HG03108 (cell line): ENCODE results near the gene PBX4.
"Not testable (repeated sequence)": the region's sequence is repeated elsewhere in the genome, so short reads cannot be mapped to it uniquely, and the experiment has no call there.

ENCODE experiments used
- ATAC-seq: cut with Tn5 transposase; IDR thresholded peaks from one replicate; pipeline ENCODE4 v1.9.1; 2021; ENCODE audit warnings: moderate library complexity; ENCODE audit not compliant: unreplicated experiment

Gene PBX4, protein sequence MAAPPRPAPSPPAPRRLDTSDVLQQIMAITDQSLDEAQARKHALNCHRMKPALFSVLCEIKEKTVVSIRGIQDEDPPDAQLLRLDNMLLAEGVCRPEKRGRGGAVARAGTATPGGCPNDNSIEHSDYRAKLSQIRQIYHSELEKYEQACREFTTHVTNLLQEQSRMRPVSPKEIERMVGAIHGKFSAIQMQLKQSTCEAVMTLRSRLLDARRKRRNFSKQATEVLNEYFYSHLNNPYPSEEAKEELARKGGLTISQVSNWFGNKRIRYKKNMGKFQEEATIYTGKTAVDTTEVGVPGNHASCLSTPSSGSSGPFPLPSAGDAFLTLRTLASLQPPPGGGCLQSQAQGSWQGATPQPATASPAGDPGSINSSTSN

DNA sequence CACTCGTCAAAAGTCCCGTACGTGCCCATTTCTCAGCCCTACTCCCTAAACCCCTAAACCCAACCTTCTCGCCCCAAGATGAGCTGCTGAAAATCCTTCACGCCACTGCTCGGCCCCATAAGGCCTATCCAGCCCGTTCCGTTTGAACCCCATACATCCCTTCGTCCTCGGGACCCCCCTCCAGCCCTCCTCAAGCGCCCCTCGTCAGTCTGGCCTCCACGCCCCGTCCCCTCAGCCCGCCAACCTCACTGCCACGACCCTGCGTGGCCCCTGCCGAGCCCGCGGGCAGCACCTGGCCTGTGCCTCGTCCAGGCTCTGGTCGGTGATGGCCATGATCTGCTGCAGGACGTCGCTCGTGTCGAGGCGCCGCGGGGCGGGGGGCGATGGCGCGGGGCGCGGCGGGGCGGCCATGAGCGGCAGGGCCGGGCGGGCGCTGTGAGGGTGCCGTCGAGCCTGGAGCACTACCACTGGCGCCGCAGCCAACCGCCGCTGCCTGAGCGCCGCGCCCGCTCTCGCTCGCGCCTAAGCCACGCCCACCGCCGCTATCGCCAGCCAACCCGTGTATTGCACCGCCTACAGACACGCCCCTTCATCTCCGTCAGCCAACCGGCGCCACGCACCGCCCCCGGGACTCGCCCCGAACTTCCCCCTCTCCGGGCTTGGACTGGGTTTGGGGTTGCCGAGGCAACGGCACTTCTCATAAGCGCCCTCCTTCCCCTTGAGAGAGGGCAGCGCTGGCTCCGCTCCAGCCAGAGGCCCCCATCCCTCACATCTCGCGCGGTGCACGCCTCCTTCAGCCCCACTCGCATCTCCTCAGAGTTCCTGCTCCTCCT is at the start of gene PBX4:
PBX4 (minus strand) TSS at position 469 of the 833 bp plus-strand sequence; CDS start at position 411, 58 bp downstream.
- ATAC-seq, result peak; percentile 94

DNA sequence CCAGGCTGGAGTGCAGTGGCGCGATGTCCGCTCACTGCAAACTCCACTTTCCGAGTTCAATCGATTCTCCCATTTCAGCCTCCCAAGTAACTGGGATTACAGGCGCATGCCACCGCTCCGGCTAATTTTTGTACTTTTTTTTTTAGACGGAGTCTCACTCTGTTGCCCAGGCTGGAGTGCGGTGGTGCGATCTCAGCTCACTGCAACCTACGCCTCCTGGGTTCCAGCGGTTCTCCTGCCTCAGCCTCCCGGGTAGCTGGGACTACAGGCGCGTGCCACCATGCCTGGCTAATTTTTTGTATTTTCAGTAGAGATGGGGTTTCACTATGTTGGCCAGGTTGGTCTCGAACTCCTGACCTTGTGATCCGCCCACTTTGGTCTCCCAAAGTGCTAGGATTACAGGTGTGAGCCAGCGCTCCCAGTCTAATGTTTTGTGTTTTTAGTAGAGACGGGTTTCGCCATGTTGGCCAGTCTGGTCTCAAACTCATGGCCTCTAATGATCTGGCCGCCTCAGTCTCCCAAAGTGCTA is 47.0 kb upstream of the PBX4 start:
- ATAC-seq, result not testable (repeated sequence)

DNA sequence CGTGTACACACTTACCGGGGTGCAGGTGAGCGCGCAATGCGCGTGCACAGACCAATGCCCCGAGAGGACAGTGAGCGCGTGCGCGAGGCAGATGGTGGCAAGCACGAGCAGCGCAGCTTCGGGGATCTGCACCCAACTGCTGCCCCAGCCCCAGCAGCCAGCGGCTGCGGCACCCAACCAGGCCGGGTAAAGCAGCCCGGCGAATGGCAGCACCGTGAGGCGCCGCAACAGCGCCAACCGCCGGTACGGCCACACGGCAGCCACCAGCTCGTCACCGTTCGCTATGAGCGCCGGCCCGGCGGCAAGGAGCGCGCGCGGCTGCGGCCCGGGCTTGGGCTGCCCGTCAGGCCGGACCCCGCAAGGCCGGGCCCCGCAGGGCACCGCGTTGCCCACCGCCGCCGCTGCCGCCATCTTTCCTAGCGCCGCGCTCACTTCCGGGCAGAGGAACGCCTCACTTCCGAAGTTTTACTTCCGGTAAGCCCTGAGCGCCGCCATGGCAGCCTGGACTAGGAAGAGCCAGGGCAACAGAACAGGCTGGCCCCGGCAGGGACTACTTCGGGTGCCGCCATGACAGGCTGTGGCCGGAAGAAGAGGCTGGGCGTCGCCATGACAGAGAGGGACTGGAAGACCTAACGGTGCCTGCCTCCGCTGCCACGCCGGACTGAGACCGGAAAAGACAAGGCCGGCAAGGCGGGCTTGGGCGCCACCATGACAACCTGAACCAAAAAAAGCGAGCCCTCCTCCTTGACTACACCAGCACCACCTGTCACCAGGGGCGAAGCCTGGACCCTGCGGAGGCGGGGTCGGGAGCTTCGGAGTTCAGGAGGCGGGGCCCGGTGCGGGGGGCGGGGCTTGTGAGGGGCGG is 45.0 kb upstream of the PBX4 start, which contains the start of gene ATP13A1:
ATP13A1 (minus strand) TSS at position 421 of the 865 bp plus-strand sequence; CDS start at position 411, 10 bp downstream.
- ATAC-seq, result peak; percentile 58

DNA sequence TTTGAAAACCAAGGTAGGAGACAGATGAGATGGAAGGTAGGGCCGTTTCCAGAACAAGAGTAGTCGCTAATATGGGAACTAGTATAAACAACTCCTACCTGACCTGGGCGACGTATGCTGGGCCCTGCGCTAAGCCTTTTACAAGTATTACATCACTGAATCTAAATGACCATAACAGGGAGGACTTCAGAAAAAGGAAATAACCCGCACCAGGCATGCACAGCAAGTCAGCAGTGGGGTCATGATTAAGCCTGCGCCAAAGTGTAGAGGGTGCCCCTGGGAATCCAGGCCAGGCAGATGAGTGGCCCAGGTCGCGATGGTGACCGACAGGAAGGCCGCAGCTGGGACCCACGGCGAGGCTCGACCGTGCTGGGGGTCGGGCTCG is 44.4 kb upstream of the PBX4 start:
- no peak for ATAC-seq

DNA sequence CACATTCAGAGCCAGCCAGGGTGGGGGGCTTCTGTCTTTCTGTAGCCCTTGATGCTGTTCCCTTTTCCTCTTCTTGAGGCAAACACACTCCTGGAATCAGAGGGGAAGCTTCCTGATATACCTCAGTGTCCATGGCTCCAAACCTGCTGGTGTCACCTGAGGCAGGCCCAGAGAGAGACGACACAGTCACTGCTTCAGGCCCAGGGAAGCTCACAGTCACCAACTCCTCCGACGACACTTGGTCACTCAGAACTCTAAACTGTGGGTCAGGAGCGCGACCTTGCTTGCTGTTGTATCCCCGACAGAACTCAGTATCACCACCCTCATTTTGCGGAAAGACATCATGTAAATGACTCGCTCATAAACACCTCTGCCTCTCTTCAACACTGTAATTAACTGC is 43.9 kb upstream of the PBX4 start:
- no peak for ATAC-seq

DNA sequence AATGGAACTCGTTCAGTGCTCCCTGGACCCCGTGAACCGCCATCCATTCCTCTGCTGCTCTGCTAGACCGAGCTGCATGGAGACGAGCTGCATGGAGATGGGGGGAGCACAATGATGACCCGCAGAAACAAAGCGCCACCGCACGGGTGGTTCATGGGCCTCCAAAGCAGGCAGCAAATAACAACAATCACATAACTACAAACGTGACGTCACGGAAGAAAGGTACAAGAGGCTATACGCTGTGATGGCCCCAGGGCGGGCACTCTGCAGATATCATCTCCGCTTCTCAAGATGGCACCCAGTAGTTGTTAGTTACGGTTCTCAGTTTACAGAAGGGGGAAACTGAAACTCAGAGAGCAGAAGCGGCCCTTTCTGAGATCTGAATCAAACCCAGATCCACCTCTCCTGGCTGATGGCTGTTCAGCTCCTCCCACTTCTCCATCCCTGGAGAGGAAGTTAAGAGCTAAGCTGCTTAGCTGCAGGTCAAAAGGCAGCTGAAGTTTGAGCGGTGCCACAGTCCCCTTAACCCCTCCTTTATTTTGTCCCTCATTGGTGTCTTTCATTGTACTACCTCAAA is 43.3 kb upstream of the PBX4 start:
- ATAC-seq, result peak; percentile 33

DNA sequence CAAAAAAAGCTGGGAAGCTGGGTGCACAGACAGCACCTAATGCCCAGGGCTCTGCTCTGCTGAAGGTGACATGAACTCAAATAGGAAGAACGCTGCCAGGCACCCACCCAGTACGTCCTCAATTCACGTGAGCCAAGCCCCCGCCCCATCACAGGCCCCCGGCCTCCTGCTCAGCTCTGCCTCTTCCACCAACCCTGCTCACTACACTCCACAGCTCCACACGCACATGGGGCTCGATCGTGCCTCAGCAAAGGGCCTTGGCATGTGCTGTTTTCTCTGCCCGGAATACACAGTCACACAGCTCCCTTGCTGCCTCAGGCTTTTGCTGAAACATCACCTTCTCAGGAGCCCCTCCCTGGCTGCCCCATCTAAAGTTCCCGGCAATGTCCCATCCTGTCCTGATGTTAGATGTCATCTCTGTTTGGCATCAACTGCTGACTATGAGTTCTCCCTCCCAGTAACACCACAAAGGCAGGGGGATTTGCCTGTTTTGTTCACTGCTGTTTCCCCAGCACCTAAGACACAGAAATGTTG is 42.7 kb upstream of the PBX4 start:
- ATAC-seq, result no peak

DNA sequence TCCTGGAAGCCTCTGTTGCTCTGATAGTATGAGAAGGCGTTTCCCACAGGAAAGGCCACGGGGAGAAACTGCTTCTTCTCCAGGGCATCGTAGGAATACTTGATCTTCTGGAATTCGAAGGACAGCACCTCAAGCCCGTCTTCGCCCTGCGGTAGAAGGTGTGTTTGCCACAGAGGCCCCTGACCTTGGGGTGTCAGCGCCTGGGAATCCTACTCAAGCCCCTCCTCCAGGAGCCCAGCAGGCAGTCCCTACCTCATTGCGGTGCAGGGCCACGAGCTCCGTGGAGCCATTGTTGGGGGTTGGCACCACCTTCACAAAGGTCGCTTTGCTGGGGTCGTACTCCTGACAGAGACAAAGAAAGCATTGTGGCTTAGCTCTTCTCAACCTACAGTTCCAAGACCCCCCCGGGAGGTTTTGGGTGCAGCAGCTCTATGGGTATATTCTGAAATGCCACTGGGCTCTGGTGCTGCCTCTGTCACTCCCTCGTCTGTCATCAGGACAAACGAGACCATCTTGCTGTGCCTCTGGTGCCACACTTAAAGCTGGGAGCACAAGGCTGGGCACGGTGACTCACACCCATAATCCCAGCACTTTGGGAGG is 41.3 kb upstream of the PBX4 start:
- no peak for ATAC-seq

DNA sequence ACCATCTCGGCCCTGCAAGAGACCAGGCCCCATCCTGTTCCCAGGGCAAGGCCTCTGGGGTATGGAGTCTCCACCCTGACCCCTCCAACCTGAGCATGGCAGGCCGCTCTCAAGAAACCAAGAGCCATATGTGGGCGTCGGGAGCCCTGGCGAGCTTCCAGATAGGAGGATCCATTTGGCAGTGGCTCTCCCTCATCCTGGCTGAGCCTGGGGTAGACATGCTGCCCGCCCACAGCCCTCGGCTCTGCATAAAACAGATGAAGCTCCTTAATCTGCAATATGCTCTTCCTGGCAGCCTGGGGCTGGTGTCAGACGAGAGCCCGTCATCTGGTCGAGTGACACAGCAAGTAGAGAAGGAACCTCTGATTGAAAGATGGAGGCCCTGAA is 38.9 kb upstream of the PBX4 start:
- no peak for ATAC-seq

DNA sequence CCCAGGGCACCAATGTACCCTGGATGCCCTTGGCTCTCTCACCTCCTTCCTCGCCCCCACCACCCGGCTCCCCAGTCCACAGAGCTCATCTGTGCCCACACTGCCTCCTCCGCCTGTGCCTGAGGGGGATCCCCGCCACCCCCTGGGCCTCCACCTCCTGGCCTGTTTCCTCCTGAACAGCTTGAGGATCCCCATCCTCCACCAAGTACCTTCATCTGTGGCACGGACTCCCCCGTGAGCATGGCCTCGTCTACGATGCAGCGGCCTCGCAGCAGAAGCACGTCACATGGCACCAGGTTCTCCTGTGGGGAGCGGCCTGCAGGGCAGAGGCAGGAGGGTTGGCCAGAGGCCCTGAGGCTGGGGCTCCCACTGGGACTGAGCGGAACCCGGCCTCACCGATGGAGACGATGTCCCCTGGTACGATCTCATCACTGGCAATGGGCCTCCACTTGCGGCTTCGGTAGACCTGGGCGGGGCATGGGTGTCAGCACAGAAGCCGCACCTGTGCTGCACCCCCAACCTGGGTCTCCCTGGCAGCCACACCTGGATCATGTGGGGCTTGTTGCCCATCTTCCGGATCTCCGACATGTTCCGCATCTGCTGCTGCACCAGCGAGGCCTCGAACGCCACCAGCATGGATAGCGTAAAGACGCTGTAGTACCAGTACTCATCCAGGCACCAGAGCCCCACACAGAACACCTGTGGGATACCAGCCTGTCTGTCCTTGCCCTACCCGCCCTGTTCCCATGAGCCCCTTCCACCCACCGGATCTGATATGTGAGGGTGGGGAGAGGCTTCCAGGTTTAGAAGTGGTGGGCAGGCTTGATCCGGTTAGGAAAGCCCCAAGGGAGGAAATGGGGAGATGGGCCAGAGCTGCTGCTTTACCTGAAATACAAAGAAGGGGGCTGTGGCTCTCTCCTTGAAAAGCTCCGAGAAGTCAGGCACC is 38.2 kb upstream of the PBX4 start:
- no peak for ATAC-seq

DNA sequence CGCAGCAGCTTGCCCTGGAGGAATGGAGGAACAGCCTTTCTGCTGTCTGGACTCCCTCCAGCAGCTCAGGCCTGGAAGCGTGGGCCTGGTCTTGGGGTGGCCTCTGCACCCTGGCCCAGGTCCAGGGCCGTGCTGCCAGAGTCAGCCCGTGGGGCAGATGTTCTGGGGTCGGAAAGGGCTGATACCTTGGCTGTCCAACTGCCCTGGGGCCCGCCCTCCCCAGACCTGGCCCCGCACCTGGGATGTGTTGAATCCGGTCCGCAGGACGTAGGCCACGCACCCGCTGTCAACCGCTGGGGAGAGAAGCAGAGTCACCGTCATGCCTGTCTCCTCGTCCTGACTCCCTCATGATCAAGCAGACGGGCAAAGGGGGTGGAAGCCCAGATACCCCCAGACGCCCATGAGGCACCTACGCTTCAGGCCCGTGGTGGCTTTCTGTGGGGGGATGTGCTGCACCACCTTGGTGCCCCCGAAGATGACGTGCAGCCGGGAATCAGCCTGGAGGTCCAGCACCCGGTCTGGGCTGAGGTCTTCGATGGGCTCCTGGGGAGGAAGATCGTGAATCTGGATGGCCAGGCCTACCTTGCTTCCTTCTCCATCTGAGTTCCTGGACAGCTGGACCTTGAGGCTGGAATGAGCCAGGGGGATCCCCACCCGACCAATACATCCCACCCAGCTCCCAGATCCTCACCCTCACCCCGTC is 37.3 kb upstream of the PBX4 start:
- no peak for ATAC-seq

DNA sequence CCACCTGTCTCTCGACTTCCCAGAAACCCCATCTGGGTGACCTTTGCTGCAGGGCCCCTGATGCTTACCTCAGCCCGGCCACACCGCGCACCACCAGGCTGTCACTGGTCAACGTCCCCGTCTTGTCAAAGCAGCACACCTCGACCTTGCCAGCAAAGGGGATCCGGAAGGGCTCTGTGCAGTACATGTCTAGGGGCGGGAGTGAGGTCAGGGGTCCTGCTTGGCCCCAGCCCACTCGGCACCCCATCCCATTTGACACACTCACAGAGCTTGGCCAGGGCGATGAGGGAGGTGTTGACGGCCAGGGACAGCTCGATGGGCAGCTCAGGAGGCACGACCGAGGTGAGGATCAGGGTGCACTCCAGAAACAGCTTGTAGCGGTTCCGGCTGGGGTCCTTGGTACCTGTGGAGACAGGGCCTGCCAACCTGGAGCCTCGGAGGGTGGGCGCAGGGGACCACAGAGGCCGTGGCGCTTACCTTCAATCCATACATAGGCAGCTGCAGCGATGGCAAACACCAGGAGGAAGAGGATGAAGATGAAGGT is 36.6 kb upstream of the PBX4 start:
- ATAC-seq, result no peak

DNA sequence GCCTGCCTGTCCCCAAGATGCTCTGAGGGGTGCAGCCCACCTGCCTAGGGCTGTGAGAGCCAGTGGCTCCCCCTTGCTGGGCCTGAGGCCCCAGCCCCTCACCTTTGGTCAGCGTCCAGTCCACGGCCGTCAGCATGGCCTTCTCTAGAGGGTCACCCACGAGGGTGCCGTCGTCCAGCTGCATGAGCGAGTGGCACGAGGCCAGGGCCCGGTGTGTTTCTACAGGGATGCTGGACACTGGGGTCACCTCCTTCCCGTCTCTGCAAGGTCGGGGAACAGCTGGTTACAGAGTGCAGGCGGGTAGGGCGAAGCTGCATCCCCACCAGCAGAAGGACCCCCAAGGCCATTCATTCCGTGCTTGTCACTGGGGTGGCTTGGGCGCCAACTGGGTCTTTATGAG is 36.0 kb upstream of the PBX4 start:
- ATAC-seq, result no peak

DNA sequence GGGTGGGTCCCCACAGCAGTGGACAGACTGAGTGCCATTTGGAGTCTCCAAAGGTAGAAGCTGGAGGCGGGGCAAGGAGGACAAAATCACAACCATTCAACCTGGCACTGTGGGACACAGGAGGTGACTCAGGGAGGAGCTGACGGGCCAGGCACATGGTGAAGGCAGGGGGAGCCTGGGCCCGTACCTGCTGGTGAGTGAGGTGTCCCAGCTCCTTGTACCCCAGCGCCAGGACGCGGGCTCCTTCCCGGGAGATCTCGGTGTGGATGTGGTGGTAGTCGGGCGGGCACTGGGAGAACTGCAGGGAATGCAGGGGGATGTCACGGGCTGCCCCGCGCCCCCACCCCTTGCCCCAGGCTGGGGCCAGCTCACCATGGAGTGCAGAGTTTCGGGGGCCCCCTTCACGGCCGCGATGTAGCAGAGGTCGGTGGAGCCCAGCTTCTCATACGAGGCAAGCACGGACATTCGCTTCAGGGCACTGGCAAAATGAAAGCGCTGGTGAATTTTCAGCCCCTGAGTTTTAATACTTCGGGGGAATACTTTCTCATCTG is 35.2 kb upstream of the PBX4 start:
- no peak for ATAC-seq

DNA sequence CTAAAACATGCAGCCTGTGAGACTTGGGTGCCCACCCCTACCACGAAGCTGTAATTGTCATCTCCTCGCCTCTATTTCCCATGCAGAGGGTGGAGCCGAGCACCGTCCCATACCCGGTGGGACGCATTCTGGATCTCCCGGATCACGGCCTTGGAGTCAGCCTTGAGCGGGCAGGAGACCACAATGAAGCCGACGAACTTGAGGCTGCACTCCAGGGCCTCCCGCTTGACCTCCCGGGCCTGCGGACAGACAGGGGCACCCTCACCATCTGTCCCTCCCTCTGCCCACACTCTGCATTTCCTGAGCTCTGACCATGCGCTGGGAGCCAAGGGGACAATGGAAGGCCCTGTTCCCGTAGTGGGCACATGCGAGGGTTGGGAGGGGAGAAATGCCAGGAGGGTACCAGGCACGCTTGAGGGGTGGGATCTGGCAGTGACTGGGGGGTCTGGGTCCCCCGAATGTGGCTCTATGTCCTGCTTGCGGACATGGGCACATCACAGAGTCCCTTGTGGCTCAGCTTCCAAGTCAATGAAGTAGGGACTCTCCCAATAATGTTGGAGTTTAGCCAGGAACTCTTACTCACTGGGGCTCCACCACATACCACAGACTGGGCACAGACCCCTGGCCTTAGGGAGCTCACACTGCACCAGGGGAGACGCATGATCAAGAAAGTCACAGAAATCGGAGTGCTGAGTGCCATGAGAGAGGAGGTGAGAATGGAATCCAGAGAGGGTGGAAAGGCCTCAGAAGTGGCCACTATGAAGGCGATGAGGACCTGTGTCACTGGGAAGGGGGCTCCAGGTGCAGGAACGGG is 34.2 kb upstream of the PBX4 start:
- ATAC-seq, result no peak

DNA sequence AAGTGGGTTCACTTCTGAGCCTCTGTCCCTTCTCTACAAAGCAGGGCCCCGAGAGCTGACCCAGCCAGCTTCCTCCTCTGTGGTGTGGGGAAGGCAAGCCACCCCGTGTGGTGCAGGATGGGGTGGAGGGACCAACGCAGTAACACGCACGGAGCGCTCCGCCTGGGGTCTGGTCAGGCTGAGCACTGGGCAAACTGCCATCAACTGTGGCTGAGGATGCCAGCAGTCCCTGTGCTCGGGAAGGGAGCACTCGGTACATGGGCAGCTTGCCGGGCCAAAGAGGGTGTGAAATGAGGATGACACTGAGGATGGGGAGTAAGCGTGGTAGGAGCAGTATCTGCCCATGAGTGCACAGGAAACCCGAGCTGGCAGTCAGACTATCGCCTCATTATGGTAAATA is 32.6 kb upstream of the PBX4 start:
- ATAC-seq, result no peak

DNA sequence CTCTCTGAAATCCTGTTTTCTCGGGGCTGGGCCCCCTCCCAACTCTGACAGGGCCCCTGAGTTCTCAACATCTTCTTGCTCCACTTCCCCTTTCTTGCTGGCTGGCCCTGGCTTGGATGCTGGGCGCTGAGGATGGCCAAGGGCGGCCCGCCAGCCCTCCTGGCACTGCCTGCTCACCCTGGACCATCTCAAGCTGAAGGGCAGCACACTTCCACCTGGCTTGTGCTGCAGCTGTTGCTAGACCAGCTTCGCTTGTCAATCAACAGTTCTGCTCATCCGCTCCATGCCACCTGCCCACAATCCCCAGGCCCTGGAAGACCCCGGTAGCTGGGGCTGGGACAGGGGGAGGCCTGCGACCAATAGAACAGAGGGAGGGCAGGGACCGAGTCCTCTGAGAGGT is 31.8 kb upstream of the PBX4 start:
- ATAC-seq, result no peak
